Neural cell (in vitro differentiated cells): ENCODE data around the gene KCTD3. TPM values are rescaled to one million over a fixed set of nuclear protein-coding genes. Genes with fewer than 3 reads are reported as not detected.

Source experiments
- H2AFZ ChIP-seq: fragments of 200-600, 300-800 bp; sonication (generic), shearing (Covaris generic); 2 replicates; pipeline ENCODE4 v1.6.0; 2014; ENCODE audit warnings: low read depth, mild to moderate bottlenecking, antibody characterized with exemption, low read length, moderate library complexity
- H3F3A ChIP-seq: fragments of 200-600 bp; shearing (Covaris generic); 2 replicates; pipeline ENCODE4 v1.6.1; 2016; ENCODE audit warnings: mild to moderate bottlenecking, moderate library complexity, mixed read lengths, antibody characterized with exemption, low read length; ENCODE audit not compliant: insufficient read depth, poor library complexity, severe bottlenecking
- H3K27ac ChIP-seq: fragments of 200-600, 300-800 bp; sonication (generic), shearing (Covaris generic); 2 replicates; pipeline ENCODE4 v1.5.1; 2014; ENCODE audit warnings: mild to moderate bottlenecking, low read length, moderate library complexity
- H3K27me3 ChIP-seq: fragments of 300-800, 200-600 bp; sonication (generic), shearing (Covaris generic); 2 replicates; pipeline ENCODE4 v1.6.0; 2014; ENCODE audit warnings: mild to moderate bottlenecking, low read depth, low read length, moderate library complexity; ENCODE audit not compliant: insufficient read depth
- H3K36me3 ChIP-seq: fragments of 300-800, 200-600 bp; sonication (generic), shearing (Covaris generic); 2 replicates; pipeline ENCODE4 v1.5.1; 2014; ENCODE audit warnings: mild to moderate bottlenecking, antibody characterized with exemption, low read length, moderate library complexity; ENCODE audit not compliant: insufficient read depth
- H3K4me2 ChIP-seq: fragments of 300-800, 200-600 bp; sonication (generic), shearing (Covaris generic); 2 replicates; pipeline ENCODE4 v1.6.0; 2014; ENCODE audit warnings: mild to moderate bottlenecking, low read length
- H3K4me3 ChIP-seq: fragments of 300-800, 200-600 bp; sonication (generic), shearing (Covaris generic); 2 replicates; pipeline ENCODE4 v1.5.1; 2014; ENCODE audit warnings: mild to moderate bottlenecking, low read length, moderate library complexity
- H3K79me2 ChIP-seq: fragments of 200-600 bp; shearing (Covaris generic); replicated peaks from 2 replicates; pipeline ENCODE4 v1.6.0; 2014; ENCODE audit warnings: mild to moderate bottlenecking, low read length, moderate library complexity; ENCODE audit not compliant: insufficient read depth
- H3K9ac ChIP-seq: fragments of 300-800, 200-600 bp; sonication (generic), shearing (Covaris generic); 2 replicates; pipeline ENCODE4 v1.6.1; 2016; ENCODE audit warnings: mild to moderate bottlenecking, low read length, mixed read lengths
- H3K9me2 ChIP-seq: fragments of 200-600 bp; shearing (Covaris generic); 2 replicates; pipeline ENCODE4 v1.6.1; 2016; ENCODE audit warnings: mild to moderate bottlenecking, low read length, mixed read lengths; ENCODE audit not compliant: insufficient read depth
- H3K9me3 ChIP-seq: fragments of 200-600, 300-800 bp; sonication (generic), shearing (Covaris generic); 2 replicates; pipeline ENCODE4 v1.6.1; 2016; ENCODE audit warnings: mild to moderate bottlenecking, mixed run types, low read length, moderate library complexity, mixed read lengths
- H4K20me1 ChIP-seq: fragments of 200-600 bp; shearing (Covaris generic); 2 replicates; pipeline ENCODE4 v1.6.1; 2016; ENCODE audit warnings: mild to moderate bottlenecking, mixed run types; ENCODE audit not compliant: insufficient read depth
- EP300 ChIP-seq: fragments of 450-650 bp; conservative IDR thresholded peaks from 2 replicates; pipeline ENCODE4 v1.6.1; 2014; ENCODE audit warnings: antibody characterized with exemption, mild to moderate bottlenecking, moderate library complexity; ENCODE audit not compliant: poor library complexity, severe bottlenecking
- EZH2 ChIP-seq: fragments of 200-600, 300-800 bp; shearing (Covaris generic), sonication (generic); IDR thresholded peaks from 2 replicates; pipeline ENCODE4 v1.6.1; 2014; ENCODE audit warnings: antibody characterized with exemption, low read length, borderline replicate concordance, mild to moderate bottlenecking; ENCODE audit not compliant: insufficient read depth, poor library complexity, severe bottlenecking
- MXI1 ChIP-seq: fragments of 450-650 bp; conservative IDR thresholded peaks from 2 replicates; pipeline ENCODE4 v1.6.1; 2014; ENCODE audit warnings: antibody characterized with exemption, mild to moderate bottlenecking; ENCODE audit not compliant: poor library complexity, severe bottlenecking
- POLR2AphosphoS5 ChIP-seq: IDR thresholded peaks from 2 replicates; pipeline ENCODE4 v1.6.1; 2012
- RAD21 ChIP-seq: fragments of 450-650 bp; conservative IDR thresholded peaks from 2 replicates; pipeline ENCODE4 v1.6.1; 2014; ENCODE audit warnings: antibody characterized with exemption, mild to moderate bottlenecking, moderate library complexity
- SMC3 ChIP-seq: fragments of 450-650 bp; conservative IDR thresholded peaks from 2 replicates; pipeline ENCODE4 v1.6.1; 2014; ENCODE audit warnings: antibody characterized with exemption, mild to moderate bottlenecking, moderate library complexity; ENCODE audit not compliant: poor library complexity
- TAF1 ChIP-seq: IDR thresholded peaks from 2 replicates; pipeline ENCODE4 v1.6.1; 2012; ENCODE audit warnings: low read depth
- polyA plus RNA-seq: library from polyadenylated mRNA; depleted of rRNA; stranded (reverse); fragments of >200 nt; gene quantifications from 2 replicates; pipeline ENCODE4 v1.2.3, GENCODE V29; 2014
- TF ChIP-seq, protein P1 (sequence below): fragments of 450-650 bp; IDR thresholded peaks from 2 replicates; pipeline ENCODE4 v1.5.1; 2014; ENCODE audit warnings: antibody characterized with exemption, mild to moderate bottlenecking, moderate library complexity; ENCODE audit not compliant: poor library complexity, severe bottlenecking
- TF ChIP-seq, protein P2 (sequence below): IDR thresholded peaks from 2 replicates; pipeline ENCODE4 v1.6.1; 2012; ENCODE audit warnings: borderline replicate concordance

The KCTD3 gene
- polyA plus RNA-seq, 1 donor from 2014 or later = 82.9 TPM

DNA sequence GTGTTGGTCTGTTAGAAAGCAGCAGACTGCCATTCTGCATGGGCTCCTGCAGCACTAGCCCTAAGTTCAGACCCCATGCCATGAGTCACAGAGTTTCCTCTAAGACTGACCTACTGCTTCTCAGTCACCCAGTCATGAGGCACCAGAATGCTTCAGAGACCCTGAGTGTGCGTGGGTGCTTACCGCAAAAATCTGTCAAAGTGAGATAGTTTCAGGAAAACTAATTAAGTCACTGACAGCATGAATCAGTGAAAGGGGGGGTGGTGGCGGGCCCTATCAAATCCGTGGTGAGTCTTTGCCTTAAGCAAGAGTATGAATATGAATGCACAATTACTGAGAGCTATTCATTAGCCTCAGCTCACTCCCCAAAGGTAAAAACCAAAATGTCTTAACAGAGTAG lies 98.1 kb downstream of the KCTD3 start:
- no peak overlapping the region for H3K9ac ChIP-seq
- no peaks in the 10 kb centered on the region for H4K20me1 ChIP-seq
- TF ChIP-seq MXI1 (no peak), EP300 (no peak), TAF1 (no peak), POLR2AphosphoS5 (no peak), RAD21 (no peak), SMC3 (no peak), EZH2 (no peak)
- TF ChIP-seq, protein P1, sequence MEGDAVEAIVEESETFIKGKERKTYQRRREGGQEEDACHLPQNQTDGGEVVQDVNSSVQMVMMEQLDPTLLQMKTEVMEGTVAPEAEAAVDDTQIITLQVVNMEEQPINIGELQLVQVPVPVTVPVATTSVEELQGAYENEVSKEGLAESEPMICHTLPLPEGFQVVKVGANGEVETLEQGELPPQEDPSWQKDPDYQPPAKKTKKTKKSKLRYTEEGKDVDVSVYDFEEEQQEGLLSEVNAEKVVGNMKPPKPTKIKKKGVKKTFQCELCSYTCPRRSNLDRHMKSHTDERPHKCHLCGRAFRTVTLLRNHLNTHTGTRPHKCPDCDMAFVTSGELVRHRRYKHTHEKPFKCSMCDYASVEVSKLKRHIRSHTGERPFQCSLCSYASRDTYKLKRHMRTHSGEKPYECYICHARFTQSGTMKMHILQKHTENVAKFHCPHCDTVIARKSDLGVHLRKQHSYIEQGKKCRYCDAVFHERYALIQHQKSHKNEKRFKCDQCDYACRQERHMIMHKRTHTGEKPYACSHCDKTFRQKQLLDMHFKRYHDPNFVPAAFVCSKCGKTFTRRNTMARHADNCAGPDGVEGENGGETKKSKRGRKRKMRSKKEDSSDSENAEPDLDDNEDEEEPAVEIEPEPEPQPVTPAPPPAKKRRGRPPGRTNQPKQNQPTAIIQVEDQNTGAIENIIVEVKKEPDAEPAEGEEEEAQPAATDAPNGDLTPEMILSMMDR = no peak
- TF ChIP-seq, protein P2, sequence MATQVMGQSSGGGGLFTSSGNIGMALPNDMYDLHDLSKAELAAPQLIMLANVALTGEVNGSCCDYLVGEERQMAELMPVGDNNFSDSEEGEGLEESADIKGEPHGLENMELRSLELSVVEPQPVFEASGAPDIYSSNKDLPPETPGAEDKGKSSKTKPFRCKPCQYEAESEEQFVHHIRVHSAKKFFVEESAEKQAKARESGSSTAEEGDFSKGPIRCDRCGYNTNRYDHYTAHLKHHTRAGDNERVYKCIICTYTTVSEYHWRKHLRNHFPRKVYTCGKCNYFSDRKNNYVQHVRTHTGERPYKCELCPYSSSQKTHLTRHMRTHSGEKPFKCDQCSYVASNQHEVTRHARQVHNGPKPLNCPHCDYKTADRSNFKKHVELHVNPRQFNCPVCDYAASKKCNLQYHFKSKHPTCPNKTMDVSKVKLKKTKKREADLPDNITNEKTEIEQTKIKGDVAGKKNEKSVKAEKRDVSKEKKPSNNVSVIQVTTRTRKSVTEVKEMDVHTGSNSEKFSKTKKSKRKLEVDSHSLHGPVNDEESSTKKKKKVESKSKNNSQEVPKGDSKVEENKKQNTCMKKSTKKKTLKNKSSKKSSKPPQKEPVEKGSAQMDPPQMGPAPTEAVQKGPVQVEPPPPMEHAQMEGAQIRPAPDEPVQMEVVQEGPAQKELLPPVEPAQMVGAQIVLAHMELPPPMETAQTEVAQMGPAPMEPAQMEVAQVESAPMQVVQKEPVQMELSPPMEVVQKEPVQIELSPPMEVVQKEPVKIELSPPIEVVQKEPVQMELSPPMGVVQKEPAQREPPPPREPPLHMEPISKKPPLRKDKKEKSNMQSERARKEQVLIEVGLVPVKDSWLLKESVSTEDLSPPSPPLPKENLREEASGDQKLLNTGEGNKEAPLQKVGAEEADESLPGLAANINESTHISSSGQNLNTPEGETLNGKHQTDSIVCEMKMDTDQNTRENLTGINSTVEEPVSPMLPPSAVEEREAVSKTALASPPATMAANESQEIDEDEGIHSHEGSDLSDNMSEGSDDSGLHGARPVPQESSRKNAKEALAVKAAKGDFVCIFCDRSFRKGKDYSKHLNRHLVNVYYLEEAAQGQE = no peak
- H3K9me2 ChIP-seq = no peaks in the 10 kb centered on the region
- no peaks in the 10 kb centered on the region for H3F3A ChIP-seq
- no peak overlapping the region for H2AFZ ChIP-seq
- no peaks in the 10 kb centered on the region for H3K36me3 ChIP-seq
- no peaks in the 10 kb centered on the region for H3K9me3 ChIP-seq
- no peaks in the 10 kb centered on the region for H3K79me2 ChIP-seq
- H3K4me3 ChIP-seq = no peak overlapping the region
- no peak overlapping the region for H3K27ac ChIP-seq
- H3K27me3 ChIP-seq = no peaks in the 10 kb centered on the region
- H3K4me2 ChIP-seq = no peak overlapping the region

DNA sequence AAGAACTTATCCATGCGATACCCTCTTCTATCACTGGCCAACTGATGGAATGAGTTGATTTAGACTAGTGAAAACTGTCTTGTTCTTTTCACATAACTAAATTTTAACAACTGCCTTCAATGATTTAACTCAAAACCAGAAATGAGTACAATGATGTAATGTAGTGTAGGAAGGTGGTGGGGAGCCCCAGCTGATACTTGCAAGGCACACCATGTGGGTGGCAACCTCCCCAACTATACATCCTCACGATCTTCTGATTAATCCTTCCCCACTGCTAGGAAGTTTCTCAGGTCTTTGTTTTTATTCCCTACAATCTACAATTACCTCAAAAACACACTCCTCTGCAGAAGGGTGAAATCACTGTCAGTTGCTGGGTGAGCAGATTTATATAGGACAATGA lies 100.7 kb downstream of the KCTD3 start:
- Histone ChIP-seq H3F3A (no peaks in the 10 kb centered on the region), H3K4me2 (no peak overlapping the region), H3K4me3 (no peak overlapping the region), H3K9me3 (no peaks in the 10 kb centered on the region), H3K9me2 (no peaks in the 10 kb centered on the region), H3K79me2 (no peaks in the 10 kb centered on the region), H2AFZ (no peak overlapping the region), H3K9ac (no peak overlapping the region), H4K20me1 (no peaks in the 10 kb centered on the region), H3K27me3 (no peaks in the 10 kb centered on the region), H3K27ac (no peak overlapping the region), H3K36me3 (no peaks in the 10 kb centered on the region)
- TF ChIP-seq POLR2AphosphoS5 (no peak), EZH2 (no peak), RAD21 (no peak), TAF1 (no peak), EP300 (no peak), SMC3 (no peak), MXI1 (no peak)
- TF ChIP-seq, protein P1 = no peak
- TF ChIP-seq, protein P2 = no peak
